HepG2 (cell line): Measurements from ENCODE around the gene RNF10. TPM values are rescaled to one million over a fixed set of nuclear protein-coding genes. Genes with fewer than 3 reads are reported as not detected.

ENCODE experiments used
- FOXP1 ChIP-seq, 2 experiments: fragments of 450-650 bp in 1 of 2; IDR thresholded peaks; 2 replicates each; pipeline ENCODE4 v1.6.1; 2017 to 2018; ENCODE audit warnings: antibody characterized with exemption in 1 of 2
- GPBP1L1 ChIP-seq: sonication (generic); formaldehyde crosslinking; IDR thresholded peaks from 2 replicates; pipeline ENCODE4 v1.5.0; 2020; ENCODE audit warnings: mild to moderate bottlenecking, missing genetic modification reagents
- HDAC2 ChIP-seq: sonication (generic); formaldehyde crosslinking; IDR thresholded peaks from 2 replicates; pipeline ENCODE4 v1.4.0; 2020; ENCODE audit warnings: missing genetic modification reagents
- ISL2 ChIP-seq: sonication (generic); formaldehyde crosslinking; IDR thresholded peaks from 2 replicates; pipeline ENCODE4 v1.5.0; 2020; ENCODE audit warnings: missing genetic modification reagents
- JUND ChIP-seq: sonication (generic); formaldehyde crosslinking; IDR thresholded peaks from 2 replicates; pipeline ENCODE4 v1.8.0; 2022; ENCODE audit warnings: mild to moderate bottlenecking, missing genetic modification reagents
- MAX ChIP-seq: IDR thresholded peaks from 2 replicates; pipeline ENCODE4 v1.6.1; 2012; ENCODE audit warnings: inconsistent platforms
- PHB2 ChIP-seq: fragments of 450-650 bp; IDR thresholded peaks from 2 replicates; pipeline ENCODE4 v1.6.1; 2018; ENCODE audit not compliant: partially characterized antibody
- THAP9 ChIP-seq: sonication (generic); formaldehyde crosslinking; IDR thresholded peaks from 2 replicates; pipeline ENCODE4; 2020; ENCODE audit warnings: missing genetic modification reagents, mild to moderate bottlenecking, borderline replicate concordance
- TSC22D2 ChIP-seq: sonication (generic); formaldehyde crosslinking; IDR thresholded peaks from 2 replicates; pipeline ENCODE4 v1.5.1; 2020; ENCODE audit warnings: missing genetic modification reagents, mild to moderate bottlenecking, borderline replicate concordance
- ZKSCAN1 ChIP-seq: fragments of 150-350 bp; IDR thresholded peaks from 2 replicates; pipeline ENCODE4 v1.6.1; 2014; ENCODE audit warnings: low read length
- ZNF18 ChIP-seq: sonication (generic); formaldehyde crosslinking; IDR thresholded peaks from 2 replicates; pipeline ENCODE4 v1.8.0; 2022; ENCODE audit warnings: mild to moderate bottlenecking, missing genetic modification reagents; ENCODE audit not compliant: insufficient replicate concordance
- ZNF280D ChIP-seq: sonication (generic); formaldehyde crosslinking; IDR thresholded peaks from 2 replicates; pipeline ENCODE4 v1.5.1; 2020; ENCODE audit warnings: mild to moderate bottlenecking, missing genetic modification reagents
- ZNF605 ChIP-seq: sonication (generic); formaldehyde crosslinking; IDR thresholded peaks from 2 replicates; pipeline ENCODE4 v1.8.0; 2022; ENCODE audit warnings: mild to moderate bottlenecking, missing genetic modification reagents
- ZNF724P ChIP-seq: sonication (generic); formaldehyde crosslinking; IDR thresholded peaks from 2 replicates; pipeline ENCODE4 v1.8.0; 2022; ENCODE audit warnings: missing genetic modification reagents, borderline replicate concordance
- ZSCAN31 ChIP-seq: sonication (generic); formaldehyde crosslinking; IDR thresholded peaks from 2 replicates; pipeline ENCODE4 v1.5.0; 2020; ENCODE audit warnings: low read depth, mild to moderate bottlenecking, missing genetic modification reagents
- ZSCAN9 ChIP-seq: IDR thresholded peaks from 2 replicates; pipeline ENCODE4 v1.6.1; 2016; ENCODE audit warnings: borderline replicate concordance
- polyA plus RNA-seq, 8 experiments: library from polyadenylated mRNA; depleted of rRNA in 3 of 8; stranded (reverse) in 7 of 8; unstranded in 1 of 8; fragments of >200 nt; fragmentation: Illumina TruSeq in 4 of 8; extraction: Trizol in 4 of 8; gene quantifications; 2 replicates each; pipeline versions ENCODE4 v1.2.1 to v1.2.3, GENCODE V29; 2011 to 2016; ENCODE audit warnings: low read depth in 4 of 8, missing spikeins in 1 of 8, mixed read lengths in 1 of 8; ENCODE audit not compliant: insufficient read depth in 1 of 8
- total RNA-seq, 5 experiments: library from RNA; depleted of rRNA; stranded (reverse); fragments of >200 nt; fragmentation: Illumina TruSeq; extraction: Trizol; gene quantifications; 2 replicates each; pipeline ENCODE4 v1.2.3, GENCODE V29; 2016; ENCODE audit warnings: low read depth in 1 of 5

RNF10 gene
- total and polyA plus RNA-seq, 2 of the 13 experiments (the other 11 are each of a cell fraction or from before 2014, with no cell fraction given) = 62.5 to 88.0 TPM

GRCh38 chr12:120495731-120496412 is 38.3 kb upstream of the RNF10 start, which contains the start of gene DYNLL1 (continued):
- no peak; the same call in 1 of the 2 replicates for TF ChIP-seq THAP9 (CRISPR knock-in tag)
- no peak for TF ChIP-seq GPBP1L1 (CRISPR knock-in tag)
- TF ChIP-seq ZKSCAN1 = no peak
- peak; percentile 87 for TF ChIP-seq MAX
- peak; percentile 63 for TF ChIP-seq ZNF18 (CRISPR knock-in tag)
- no peak for TF ChIP-seq PHB2
- TF ChIP-seq ZNF724P (CRISPR knock-in tag) = no peak
- TF ChIP-seq HDAC2 (CRISPR knock-in tag) = peak; percentile 69
- no peak for TF ChIP-seq ZNF280D (CRISPR knock-in tag)
- TF ChIP-seq FOXP1 (IDR thresholded peaks at IDR 0.05) = no peak
- no peak for TF ChIP-seq FOXP1 (CRISPR knock-in tag; IDR thresholded peaks at IDR 0.05)
- TF ChIP-seq TSC22D2 (CRISPR knock-in tag) = no peak
- 0 out of 2 replicates have a peak, but pooled peaks have one; percentile 23 for TF ChIP-seq JUND (CRISPR knock-in tag)
- TF ChIP-seq ZSCAN9 (CRISPR knock-in tag) = no peak
- TF ChIP-seq ZNF605 (CRISPR knock-in tag) = no peak
- TF ChIP-seq ZSCAN31 (CRISPR knock-in tag) = peak; percentile 51; the same call in 1 of the 2 replicates
- TF ChIP-seq ISL2 (CRISPR knock-in tag) = peak; percentile 49; the same call in 1 of the 2 replicates
